GM20431 (cell line): ENCODE data around the gene SUGP2.
"Not testable (repeated sequence)": the region's sequence is repeated elsewhere in the genome, so short reads cannot be mapped to it uniquely, and the experiment has no call there.

Experiments
- in situ Hi-C: fragments of 300-500 bp; cut with MseI, MboI; formaldehyde crosslinking; loops from one replicate; pipeline ENCODE4 v1.15.0; 2020; ENCODE audit warnings: low sequenced_read_pairs; ENCODE audit not compliant: unreplicated experiment

Gene SUGP2

DNA sequence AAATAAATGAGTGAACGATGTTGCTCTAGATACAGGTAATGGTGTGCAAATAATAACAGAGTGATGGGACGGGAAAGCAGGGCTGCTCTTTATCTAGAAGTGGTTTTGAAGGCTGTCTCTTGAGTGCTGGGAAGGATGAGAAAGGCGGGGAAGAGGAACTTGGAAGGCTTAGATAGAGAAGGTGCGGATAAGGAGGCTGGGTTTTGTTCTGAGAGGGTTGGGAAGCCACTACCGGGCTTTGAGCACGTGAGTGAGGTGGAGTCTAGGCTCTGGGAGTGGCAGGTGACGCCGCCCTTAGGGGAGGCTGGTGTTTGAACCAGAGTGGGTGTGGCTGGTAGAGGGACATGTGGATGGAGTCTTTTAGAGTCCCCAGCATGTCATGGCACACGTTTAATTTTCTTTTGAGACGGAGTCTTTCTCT, 897 bp upstream of the SUGP2 start:
- in situ Hi-C loops, result no loop called here

GRCh38 chr19:19033176-19033425, 216 bp downstream of the SUGP2 start:
- in situ Hi-C loops, result no loop called here

DNA sequence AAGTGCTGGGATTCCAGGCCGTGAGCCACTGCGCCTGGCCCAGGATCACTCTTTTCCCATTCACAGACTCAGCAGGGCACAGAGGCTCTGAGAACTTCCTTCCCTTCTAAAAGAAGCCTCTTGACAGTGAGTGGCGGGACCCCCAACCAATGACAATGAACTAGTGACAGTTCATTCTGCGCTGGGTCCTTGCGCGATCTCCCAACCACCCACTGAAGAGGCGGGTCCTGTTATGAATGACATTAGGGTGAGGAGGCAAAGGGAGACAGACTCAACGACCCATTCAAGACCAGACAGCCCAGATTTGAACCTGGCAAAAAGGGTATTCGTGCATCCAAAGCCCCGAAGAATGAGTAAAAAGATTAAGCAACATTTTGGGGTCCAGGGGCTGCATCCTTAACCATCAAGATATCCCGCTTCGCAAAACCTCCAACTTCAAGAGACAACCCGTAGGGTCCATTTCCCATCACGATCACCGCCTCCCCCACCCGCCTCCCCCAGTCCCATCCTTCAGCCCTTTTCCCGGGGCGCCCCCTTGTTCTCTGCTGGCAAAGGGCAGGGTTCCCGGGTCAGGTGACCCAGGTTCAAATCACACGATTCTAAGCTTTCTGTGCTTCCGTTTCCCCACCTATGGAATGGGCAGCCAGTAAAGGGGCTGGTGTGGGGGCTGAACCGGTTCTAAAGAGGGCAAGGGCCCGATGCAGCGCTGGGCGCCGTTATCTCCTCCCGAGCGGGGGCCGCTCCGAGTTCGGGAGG, 719 bp downstream of the SUGP2 start:
- in situ Hi-C loops, result no loop called here

GRCh38 chr19:19031891-19032290, 1.4 kb downstream of the SUGP2 start:
- in situ Hi-C loops, result no loop called here

- in situ Hi-C loops, result no loop called here
These were observed 4.8 kb downstream of the SUGP2 start for GRCh38 chr19:19028526-19028925.

DNA sequence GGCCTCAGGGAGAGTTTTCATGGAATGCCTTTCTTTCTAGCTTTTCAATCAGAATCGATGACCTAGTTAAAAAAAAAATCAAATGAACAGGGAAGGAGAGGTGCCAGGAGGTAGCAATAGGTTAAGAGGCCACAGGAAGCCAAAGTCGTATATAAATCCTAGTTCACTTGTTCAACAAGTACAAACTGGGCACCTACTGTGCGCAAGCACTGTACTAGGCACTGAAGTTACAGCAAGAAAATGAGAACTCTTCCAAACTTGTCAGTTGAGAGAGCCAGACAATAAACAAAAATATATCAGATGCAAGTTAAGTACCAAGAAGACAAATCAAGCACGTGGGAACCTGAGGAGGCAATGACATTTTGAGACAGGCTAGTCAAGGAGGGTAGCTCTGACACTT, 6.1 kb downstream of the SUGP2 start:
- in situ Hi-C loops, result no loop called here

- in situ Hi-C loops, result no loop called here
These were observed 6.9 kb downstream of the SUGP2 start for GRCh38 chr19:19026299-19026971.

- in situ Hi-C loops, result no loop called here
These were observed 7.5 kb downstream of the SUGP2 start for GRCh38 chr19:19025861-19026260.

DNA sequence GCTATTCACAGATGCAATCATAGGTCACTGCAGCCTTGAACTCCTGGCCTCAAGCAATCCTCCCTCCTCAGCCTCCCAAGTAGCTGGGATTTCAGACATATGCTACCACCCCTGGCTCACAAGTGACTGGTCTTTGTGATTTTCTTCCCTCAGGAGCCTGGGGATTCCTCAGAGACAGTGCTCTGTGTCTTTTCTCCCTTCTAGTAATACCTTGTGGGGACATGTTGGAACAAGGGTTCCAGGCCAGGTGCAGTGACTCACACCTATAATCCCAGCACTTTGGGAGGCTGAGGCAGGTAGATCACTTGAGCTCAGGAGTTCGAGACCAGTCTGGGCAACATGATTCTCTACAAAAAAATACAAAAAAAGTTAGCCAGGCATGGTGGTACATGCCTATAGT, 9.9 kb downstream of the SUGP2 start:
- in situ Hi-C loops, result not testable (repeated sequence)

DNA sequence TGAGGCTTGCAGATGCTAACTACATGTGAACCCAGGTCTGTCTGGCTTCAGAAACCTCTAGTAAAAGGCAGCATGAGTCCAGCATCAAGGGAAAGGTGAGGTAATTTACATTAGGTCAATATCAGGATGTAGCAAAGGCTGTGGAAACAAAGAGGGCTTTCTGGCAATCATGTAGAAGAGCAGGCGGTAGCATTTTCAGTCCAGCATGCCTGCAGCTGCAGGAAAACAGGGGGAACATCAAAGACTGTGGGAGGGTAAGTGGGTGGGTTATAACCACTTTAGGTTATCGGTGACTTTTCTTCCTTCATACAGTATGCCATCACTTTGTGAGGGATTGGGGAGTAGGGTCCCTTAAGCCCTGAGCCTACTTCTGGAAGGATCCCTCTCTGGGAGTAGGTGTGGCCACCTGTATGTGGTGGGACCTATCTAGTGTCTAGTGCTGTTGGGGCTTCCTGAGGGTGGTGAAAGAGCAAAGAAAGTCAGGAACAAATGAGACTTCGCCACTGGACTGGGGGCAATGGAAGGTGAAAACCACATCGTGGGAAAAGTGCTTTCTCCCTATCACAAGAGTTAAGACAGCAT, 10.8 kb downstream of the SUGP2 start:
- in situ Hi-C loops, result no loop called here

DNA sequence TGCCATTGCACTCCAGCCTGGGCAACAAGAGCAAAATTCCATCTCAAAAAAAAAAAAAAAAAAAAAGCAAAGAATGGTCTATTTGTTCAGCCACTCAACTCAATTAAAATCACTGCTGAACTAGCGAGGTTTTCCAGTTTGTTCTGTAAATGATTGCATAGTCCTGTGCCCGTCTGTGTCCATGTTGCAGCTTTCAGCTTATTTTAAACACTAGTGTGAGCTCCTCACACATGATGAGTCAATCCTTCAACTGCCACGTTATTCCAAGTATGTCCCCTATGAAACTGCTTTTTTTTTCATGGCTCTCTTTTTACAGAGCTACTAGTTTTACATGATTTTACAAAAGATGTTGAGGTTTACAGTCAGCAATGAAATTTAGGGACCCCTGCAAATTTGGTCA, 12.2 kb downstream of the SUGP2 start:
- in situ Hi-C loops, result no loop called here

DNA sequence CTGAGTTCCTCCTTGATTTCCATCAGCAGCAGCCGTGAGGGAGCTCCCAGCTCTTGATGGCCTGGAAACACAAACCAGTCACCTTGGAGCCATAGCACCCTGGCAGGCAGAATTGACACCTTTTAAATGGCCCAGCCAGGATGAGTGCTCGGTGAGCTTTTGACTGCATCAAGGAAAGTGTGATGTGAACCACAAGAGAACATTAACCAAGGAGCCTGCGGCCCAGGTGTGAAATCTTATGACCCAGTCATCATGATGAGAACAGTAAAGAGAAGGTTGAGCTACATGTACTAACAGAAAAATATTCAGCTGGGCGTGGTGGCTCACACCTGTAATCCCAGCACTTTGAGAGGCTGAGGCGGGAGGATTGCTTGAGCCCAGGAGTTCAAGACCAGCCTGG, 22.8 kb downstream of the SUGP2 start:
- in situ Hi-C loops, result no loop called here

DNA sequence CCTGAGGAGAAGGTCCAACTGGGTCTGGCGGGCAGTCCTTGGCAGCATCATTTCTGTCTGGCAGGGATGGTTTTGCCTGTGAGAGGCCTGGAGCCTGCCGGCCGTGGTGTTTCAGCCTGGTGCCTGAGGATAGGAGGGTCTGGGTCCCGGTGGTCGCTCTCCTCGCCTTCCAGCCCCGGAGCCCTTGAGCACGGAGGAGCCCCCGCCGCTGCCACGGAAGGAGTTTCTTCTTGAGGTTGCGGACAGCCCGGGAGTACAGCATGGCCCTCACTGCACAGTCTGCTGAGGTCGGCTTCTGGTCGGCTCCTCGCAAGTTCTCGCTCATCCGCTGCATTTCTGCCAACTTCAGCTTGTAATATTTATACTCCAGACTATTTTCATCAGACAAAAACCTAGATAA, 23.4 kb downstream of the SUGP2 start:
- in situ Hi-C loops, result no loop called here

- in situ Hi-C loops, result no loop called here
These were observed 27.1 kb downstream of the SUGP2 start for GRCh38 chr19:19006213-19006612.

- in situ Hi-C loops, result no loop called here
These were observed 29.2 kb downstream of the SUGP2 start for GRCh38 chr19:19004144-19004543.

DNA sequence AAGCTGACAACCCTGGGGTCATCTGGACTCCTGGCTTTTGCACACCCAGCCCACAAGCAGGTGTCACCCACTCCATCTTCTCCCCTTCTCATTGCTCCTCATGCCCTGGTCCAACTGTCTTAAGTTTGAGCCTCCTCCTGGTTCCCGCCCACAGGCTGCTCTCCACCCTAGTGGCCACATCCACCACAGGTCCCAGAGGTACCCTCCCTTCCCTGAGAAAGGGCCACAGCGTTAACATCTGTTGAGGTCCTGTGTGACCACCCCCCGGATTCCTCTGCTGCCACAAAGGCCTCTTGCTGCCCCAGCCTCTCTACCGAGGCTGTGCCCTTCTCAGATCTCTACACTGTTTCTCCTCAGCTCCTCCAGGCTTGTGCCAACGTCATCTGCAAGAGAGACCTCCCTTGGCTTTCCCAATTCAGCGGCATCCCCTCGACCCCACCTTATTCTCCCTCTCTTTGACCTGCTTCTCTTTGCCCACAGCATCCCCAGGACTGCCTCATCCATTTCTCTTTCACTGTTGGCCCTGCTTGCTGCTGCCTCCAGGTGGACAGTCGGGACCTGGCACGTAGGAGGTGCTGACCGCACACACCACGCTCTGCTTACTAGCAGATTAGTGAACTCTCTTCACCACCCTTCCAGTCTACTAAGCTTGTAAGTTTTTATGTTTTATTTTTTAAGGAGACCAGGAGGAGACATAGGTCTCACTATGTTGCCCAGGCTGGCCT, 33.3 kb downstream of the SUGP2 start:
- in situ Hi-C loops, result no loop called here

DNA sequence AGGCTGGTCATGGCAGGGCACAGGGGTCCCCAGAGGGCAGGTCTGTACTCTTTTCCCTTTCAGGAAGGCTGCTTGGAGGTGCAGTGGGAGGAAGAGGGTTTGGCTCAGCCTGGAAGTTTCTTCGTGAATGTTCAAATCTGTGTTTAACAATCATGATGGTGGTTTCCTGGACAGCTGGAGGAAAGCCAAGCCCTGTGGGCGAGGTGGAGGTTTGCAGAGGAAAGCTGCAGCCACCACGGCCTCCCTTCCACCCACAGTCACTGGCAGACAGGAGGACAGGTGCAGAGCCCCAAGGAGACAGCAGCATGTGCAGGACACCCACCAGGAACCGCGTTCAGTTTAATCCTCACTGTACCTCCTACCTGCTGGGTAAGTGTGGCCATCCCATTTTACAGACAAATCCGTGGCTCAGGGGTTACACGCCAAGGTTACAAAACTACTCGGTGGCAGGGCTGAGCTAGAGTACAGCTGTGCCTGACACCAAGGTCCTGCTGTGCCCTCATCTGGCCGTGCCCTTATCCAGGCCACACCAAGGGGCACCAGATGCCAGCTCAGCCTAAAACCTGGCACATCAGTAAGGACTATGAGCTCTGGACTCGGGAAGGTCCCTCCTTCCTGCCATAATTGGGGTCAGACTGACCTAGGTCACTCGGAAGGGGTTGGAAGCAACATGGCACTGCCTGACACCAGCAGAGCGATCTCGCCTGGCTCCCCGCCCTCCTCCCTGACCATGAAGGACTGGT, 34.1 kb downstream of the SUGP2 start:
- in situ Hi-C loops, result no loop called here

DNA sequence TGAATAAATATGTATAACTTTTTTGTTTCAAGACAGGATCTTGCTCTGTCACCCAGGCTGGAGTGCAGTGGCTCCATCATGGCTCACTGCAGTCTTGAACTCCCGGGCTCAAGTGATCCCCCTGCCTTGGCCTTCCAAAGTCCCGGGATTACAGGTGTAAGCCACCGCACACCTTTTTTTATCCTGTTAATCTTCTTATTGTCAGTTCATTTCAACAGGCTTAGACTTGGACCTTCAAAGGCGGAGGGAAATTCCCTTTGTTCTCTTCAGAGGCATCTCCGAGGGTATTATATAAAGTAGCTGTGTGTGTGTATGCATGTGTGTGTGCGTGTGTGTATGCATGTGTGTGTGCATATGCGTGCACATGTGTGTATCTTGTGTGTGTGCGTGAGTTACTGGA, 35.0 kb downstream of the SUGP2 start:
- in situ Hi-C loops, result no loop called here

- in situ Hi-C loops, result no loop called here
These were observed 36.4 kb downstream of the SUGP2 start for GRCh38 chr19:18996796-18997394.

DNA sequence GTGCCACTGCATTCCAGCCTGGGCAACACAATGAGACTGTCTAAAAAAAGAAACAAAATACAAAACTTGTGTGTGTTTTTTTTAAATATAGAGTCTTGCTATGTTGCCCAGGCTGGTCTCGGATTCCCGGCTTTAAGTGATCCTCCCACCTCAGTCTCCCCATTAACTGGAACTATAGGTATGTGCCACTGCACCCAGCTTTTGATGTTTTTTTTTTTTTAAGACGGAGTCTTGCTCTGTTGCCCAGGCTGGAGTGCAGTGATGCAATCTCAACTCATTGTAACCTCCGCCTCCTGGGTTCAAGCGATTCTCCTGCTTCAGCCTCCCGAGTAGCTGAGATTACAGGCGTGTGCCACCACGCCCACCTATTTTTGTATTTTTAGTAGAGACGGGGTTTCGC, 37.0 kb downstream of the SUGP2 start:
- in situ Hi-C loops, result no loop called here
